Trophoblast cell (in vitro differentiated cells and primary cell): ENCODE data around the gene PLBD1.

Experiments used
- DNase-seq, 2 donors: peaks; one replicate each; pipeline ENCODE4 v3.0.0-alpha.2; 2016
- H2AFZ ChIP-seq: 2 replicates; pipeline ENCODE4 v1.6.1; 2013; ENCODE audit warnings: low read length, moderate library complexity, mild to moderate bottlenecking; ENCODE audit not compliant: insufficient read depth, poor library complexity
- H2AK5ac ChIP-seq: 2 replicates; pipeline ENCODE4 v1.6.1; 2013; ENCODE audit warnings: mild to moderate bottlenecking, low read length
- H2BK120ac ChIP-seq: 2 replicates; pipeline ENCODE4 v1.6.1; 2013; ENCODE audit warnings: low read length, mild to moderate bottlenecking, moderate library complexity; ENCODE audit not compliant: insufficient read depth, poor library complexity
- H2BK12ac ChIP-seq: 2 replicates; pipeline ENCODE4 v1.6.1; 2013; ENCODE audit warnings: mild to moderate bottlenecking, low read length, moderate library complexity
- H2BK5ac ChIP-seq: 2 replicates; pipeline ENCODE4 v1.6.1; 2013; ENCODE audit warnings: low read length, low read depth, moderate library complexity, mild to moderate bottlenecking; ENCODE audit not compliant: poor library complexity
- H3K14ac ChIP-seq: 2 replicates; pipeline ENCODE4 v1.6.1; 2013; ENCODE audit warnings: mild to moderate bottlenecking, low read length
- H3K18ac ChIP-seq: 2 replicates; pipeline ENCODE4 v1.6.1; 2013; ENCODE audit warnings: mild to moderate bottlenecking, low read length
- H3K23ac ChIP-seq: 2 replicates; pipeline ENCODE4 v1.6.1; 2013; ENCODE audit warnings: low read length
- H3K27ac ChIP-seq: 2 replicates; pipeline ENCODE4 v1.5.1; 2013; ENCODE audit warnings: low read depth, mild to moderate bottlenecking, inconsistent platforms, low read length, moderate library complexity
- H3K27me3 ChIP-seq: 2 replicates; pipeline ENCODE4 v1.6.1; 2013; ENCODE audit warnings: inconsistent platforms, mild to moderate bottlenecking, low read length, moderate library complexity; ENCODE audit not compliant: insufficient read depth
- H3K36me3 ChIP-seq, 2 experiments: 1 replicate in 1 of 2; 2 replicates in 1 of 2; pipeline ENCODE4 v1.6.1; 2013; ENCODE audit warnings: low read length in 2 of 2, mild to moderate bottlenecking in 2 of 2, moderate library complexity in 1 of 2; ENCODE audit not compliant: insufficient read depth in 2 of 2, control insufficient read depth in 1 of 2
- H3K4ac ChIP-seq: 2 replicates; pipeline ENCODE4 v1.6.1; 2013; ENCODE audit warnings: low read depth, mild to moderate bottlenecking, low read length, moderate library complexity
- H3K4me1 ChIP-seq, 2 experiments: 1 replicate in 1 of 2; 2 replicates in 1 of 2; pipeline ENCODE4 v1.6.1; 2013; ENCODE audit warnings: low read length in 2 of 2, mild to moderate bottlenecking in 2 of 2, moderate library complexity in 1 of 2; ENCODE audit not compliant: insufficient read depth in 2 of 2, control insufficient read depth in 1 of 2
- H3K4me2 ChIP-seq: 2 replicates; pipeline ENCODE4 v1.6.1; 2013; ENCODE audit warnings: inconsistent platforms, mild to moderate bottlenecking, low read length, moderate library complexity
- H3K4me3 ChIP-seq: 2 replicates; pipeline ENCODE4 v1.5.1; 2013; ENCODE audit warnings: mild to moderate bottlenecking, low read depth, low read length, inconsistent platforms
- H3K79me1 ChIP-seq: one replicate; pipeline ENCODE4 v1.6.1; 2013; ENCODE audit warnings: low read length
- H3K79me2 ChIP-seq: 2 replicates; pipeline ENCODE4 v1.6.1; 2013; ENCODE audit warnings: low read length, mild to moderate bottlenecking; ENCODE audit not compliant: control insufficient read depth, insufficient read depth, poor library complexity
- H3K9ac ChIP-seq: 2 replicates; pipeline ENCODE4 v1.6.1; 2013; ENCODE audit warnings: mild to moderate bottlenecking, low read length
- H3K9me3 ChIP-seq: 2 replicates; pipeline ENCODE4 v1.6.1; 2013; ENCODE audit warnings: low read depth, mild to moderate bottlenecking, control low read depth, inconsistent platforms, low read length; ENCODE audit not compliant: insufficient read depth
- H4K12ac ChIP-seq: 2 replicates; pipeline ENCODE4 v1.6.1; 2013; ENCODE audit warnings: low read depth, mild to moderate bottlenecking, low read length, moderate library complexity
- H4K8ac ChIP-seq: 2 replicates; pipeline ENCODE4 v1.6.1; 2013; ENCODE audit warnings: low read depth, mild to moderate bottlenecking, low read length, moderate library complexity
- H4K91ac ChIP-seq: one replicate; pipeline ENCODE4 v1.6.1; 2013; ENCODE audit warnings: low read depth, mild to moderate bottlenecking, low read length, moderate library complexity
- WGBS: extraction: QIAGEN DNeasy Blood & Tissue Kit; methylation state at CpG from one replicate; pipeline ENCODE4 v1.1.7; 2013; ENCODE audit warnings: missing lambda C conversion rate; ENCODE audit not compliant: insufficient read length, insufficient coverage; ENCODE audit errors: extremely low coverage; 5-methylcytosine and 5-hydroxymethylcytosine counted together

The PLBD1 gene

GRCh38 chr12:14588571-14588970 is 20.9 kb upstream of the PLBD1 start:
- H3K27ac ChIP-seq = no peak overlapping the region
- no peaks in the 10 kb centered on the region for H3K36me3 ChIP-seq
- no peak overlapping the region for H3K23ac ChIP-seq
- no peak overlapping the region for H3K4me3 ChIP-seq
- H2AFZ ChIP-seq = no peak overlapping the region
- no peak overlapping the region for H3K4ac ChIP-seq
- no peaks in the 10 kb centered on the region for H3K79me2 ChIP-seq
- H2BK12ac ChIP-seq = no peak overlapping the region
- no peak overlapping the region for H4K12ac ChIP-seq
- no peak overlapping the region for H2BK5ac ChIP-seq
- H3K14ac ChIP-seq = no peak overlapping the region
- DNase-seq = no peak
- H3K18ac ChIP-seq = no peak overlapping the region
- H3K4me1 ChIP-seq = no peaks in the 10 kb centered on the region
- no peak overlapping the region for H4K91ac ChIP-seq
- peaks cover 2% of the 10 kb centered on the region for H3K9me3 ChIP-seq
- no CpG with 5 or more reads among the region's 3 CpGs for WGBS
- H3K4me2 ChIP-seq = no peak overlapping the region
- no peak overlapping the region for H2BK120ac ChIP-seq
- H2AK5ac ChIP-seq = no peak overlapping the region
- no peak overlapping the region for H3K9ac ChIP-seq
- no peak overlapping the region for H4K8ac ChIP-seq
- no peaks in the 10 kb centered on the region for H3K27me3 ChIP-seq
- H3K79me1 ChIP-seq = no peaks in the 10 kb centered on the region

DNA sequence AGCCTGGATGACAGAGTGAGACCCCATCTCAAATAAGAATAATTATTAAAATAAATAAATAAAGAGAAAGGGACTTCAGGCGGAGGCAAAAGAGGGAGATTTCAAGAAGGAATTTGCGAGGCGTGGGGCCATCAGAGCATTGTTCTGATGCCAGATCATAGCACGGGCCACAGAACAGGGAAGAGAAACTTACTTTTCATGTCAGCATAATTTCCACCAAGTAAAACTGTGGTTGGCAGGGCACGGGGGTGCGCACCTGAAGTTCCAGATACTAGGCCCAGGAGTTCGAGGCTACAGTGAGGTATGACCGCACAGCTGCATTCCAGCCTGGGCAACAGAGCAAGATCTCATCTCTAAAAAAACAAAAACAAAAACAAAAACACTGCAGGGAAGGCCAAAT is 11.0 kb upstream of the PLBD1 start:
- H3K27ac ChIP-seq = no peak overlapping the region
- no peaks in the 10 kb centered on the region for H3K36me3 ChIP-seq
- no peaks in the 10 kb centered on the region for H3K27me3 ChIP-seq
- no peak overlapping the region for H2BK12ac ChIP-seq
- no CpG with 5 or more reads among the region's 8 CpGs for WGBS
- no peak overlapping the region for H4K8ac ChIP-seq
- no peak overlapping the region for H3K9ac ChIP-seq
- H3K4me1 ChIP-seq = no peaks in the 10 kb centered on the region
- no peak overlapping the region for H3K4me3 ChIP-seq
- no peak overlapping the region for H3K4ac ChIP-seq
- no peak overlapping the region for H2BK120ac ChIP-seq
- H3K79me2 ChIP-seq = no peaks in the 10 kb centered on the region
- no peak overlapping the region for H3K18ac ChIP-seq
- H3K4me2 ChIP-seq = no peak overlapping the region
- H2AFZ ChIP-seq = no peak overlapping the region
- H3K9me3 ChIP-seq = no peaks in the 10 kb centered on the region
- no peaks in the 10 kb centered on the region for H3K79me1 ChIP-seq
- no peak for DNase-seq
- no peak overlapping the region for H2AK5ac ChIP-seq
- H3K23ac ChIP-seq = no peak overlapping the region
- no peak overlapping the region for H4K12ac ChIP-seq
- no peak overlapping the region for H2BK5ac ChIP-seq
- H3K14ac ChIP-seq = no peak overlapping the region
- no peak overlapping the region for H4K91ac ChIP-seq

- Histone ChIP-seq H3K9ac (no peak overlapping the region), H3K4me2 (no peak overlapping the region), H3K79me1 (no peaks in the 10 kb centered on the region), H3K79me2 (no peaks in the 10 kb centered on the region), H4K12ac (no peak overlapping the region), H3K27me3 (no peaks in the 10 kb centered on the region), H3K36me3 (no peaks in the 10 kb centered on the region), H2BK12ac (no peak overlapping the region), H3K4ac (no peak overlapping the region), H4K8ac (no peak overlapping the region), H2BK120ac (no peak overlapping the region), H2AFZ (no peak overlapping the region), H3K4me3 (no peak overlapping the region), H3K23ac (no peak overlapping the region), H4K91ac (no peak overlapping the region), H3K18ac (no peak overlapping the region), H3K4me1 (no peaks in the 10 kb centered on the region), H3K14ac (no peak overlapping the region), H3K9me3 (no peaks in the 10 kb centered on the region), H2AK5ac (no peak overlapping the region), H3K27ac (no peak overlapping the region), H2BK5ac (no peak overlapping the region)
- no CpG with 5 or more reads among the region's 1 CpG for WGBS
- DNase-seq = no peak
Observed at GRCh38 chr12:14577344-14577743, 9.7 kb upstream of the PLBD1 start.

DNA sequence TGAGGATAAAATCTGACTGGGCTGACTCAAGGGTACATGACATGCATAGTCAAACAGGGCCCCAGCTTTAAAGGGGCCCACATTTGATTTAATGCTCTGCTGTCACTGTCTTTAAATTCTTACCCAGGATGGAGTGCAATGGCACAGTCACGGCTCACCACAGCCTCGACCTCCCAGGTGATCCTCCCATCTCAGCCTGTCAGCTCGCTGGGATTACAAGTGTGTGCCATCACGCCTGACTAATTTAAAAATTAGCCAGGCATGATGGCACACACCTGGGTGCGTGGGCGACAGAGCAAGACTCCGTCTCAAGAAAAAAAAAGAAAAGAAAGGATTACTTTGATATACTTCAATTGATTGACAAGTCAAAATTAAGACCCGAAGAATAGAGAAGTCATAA is 9.2 kb upstream of the PLBD1 start:
- H3K4ac ChIP-seq = no peak overlapping the region
- H3K79me1 ChIP-seq = no peaks in the 10 kb centered on the region
- no CpG with 5 or more reads among the region's 8 CpGs for WGBS

More for the DNA sequence above, 9.2 kb upstream of the PLBD1 start:
- H3K4me1 ChIP-seq = no peaks in the 10 kb centered on the region
- no peak overlapping the region for H3K14ac ChIP-seq
- no peak overlapping the region for H2AFZ ChIP-seq
- no peaks in the 10 kb centered on the region for H3K36me3 ChIP-seq
- no peak overlapping the region for H2AK5ac ChIP-seq
- H3K4me2 ChIP-seq = no peak overlapping the region
- H3K4me3 ChIP-seq = no peak overlapping the region
- no peak overlapping the region for H4K91ac ChIP-seq
- H3K79me2 ChIP-seq = no peaks in the 10 kb centered on the region
- no peak overlapping the region for H4K8ac ChIP-seq
- H3K27ac ChIP-seq = no peak overlapping the region
- no peak overlapping the region for H4K12ac ChIP-seq
- no peak for DNase-seq
- H3K23ac ChIP-seq = no peak overlapping the region
- H2BK120ac ChIP-seq = no peak overlapping the region
- H2BK5ac ChIP-seq = no peak overlapping the region
- no peak overlapping the region for H3K9ac ChIP-seq
- no peak overlapping the region for H2BK12ac ChIP-seq
- H3K9me3 ChIP-seq = no peaks in the 10 kb centered on the region
- no peak overlapping the region for H3K18ac ChIP-seq
- no peaks in the 10 kb centered on the region for H3K27me3 ChIP-seq
